ENCODE results near the gene GBP3. TPM values are rescaled to one million over a fixed set of nuclear protein-coding genes. Genes with fewer than 3 reads are reported as not detected.
"Not testable (repeated sequence)": the region's sequence is repeated elsewhere in the genome, so short reads cannot be mapped to it uniquely, and the experiment has no call there.

Gene GBP3
- total RNA-seq, 2 donors from 2014 or later, result 38.7 to 103 TPM

DNA sequence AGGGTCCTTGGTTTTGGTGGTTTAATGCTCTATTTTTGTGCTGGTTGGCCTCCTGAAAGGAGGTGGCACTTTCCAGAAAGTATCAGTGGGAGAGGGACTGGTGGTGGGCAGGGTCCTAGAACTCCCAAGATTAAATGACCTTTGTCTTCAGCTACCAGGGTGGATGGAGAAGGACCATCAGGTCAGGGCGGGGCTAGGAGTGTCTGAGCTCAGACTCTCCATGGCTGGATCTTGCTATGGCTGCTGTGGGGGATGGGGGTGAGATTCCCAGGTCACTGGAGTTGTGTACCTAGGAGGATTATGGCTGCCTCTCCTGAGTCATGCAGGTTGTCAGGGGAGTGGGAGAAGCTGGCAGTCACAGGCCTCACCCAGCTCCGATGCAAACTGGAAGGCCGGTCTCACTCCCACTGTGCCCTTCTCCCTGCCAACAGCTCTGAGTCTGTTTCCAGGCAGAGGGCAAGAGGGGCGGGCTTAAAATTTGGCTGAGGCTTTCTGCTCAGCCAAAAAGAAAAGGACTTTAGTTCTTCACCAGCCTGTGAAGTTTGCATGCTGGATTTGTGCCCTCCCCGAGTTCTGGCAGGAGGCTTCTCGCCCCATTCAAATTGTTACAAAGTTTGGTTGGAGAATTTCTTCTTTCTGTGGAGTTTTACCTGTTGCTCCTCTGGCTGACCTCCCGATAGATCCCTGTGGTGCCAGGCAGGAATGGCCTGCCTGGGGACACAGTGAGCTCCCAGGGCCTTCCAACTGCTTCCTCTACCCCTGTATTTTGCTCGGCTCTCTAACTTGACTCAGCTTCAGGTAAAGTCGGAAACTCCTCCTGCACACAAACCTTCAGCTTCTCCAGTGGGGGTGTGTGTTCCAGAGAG is 17.1 kb downstream of the GBP3 start:
- Histone ChIP-seq H3K4me1 (no peaks in the 10 kb centered on the region), H3K27me3 (no peaks in the 10 kb centered on the region), H3K27ac (no peak overlapping the region), H3K36me3 (peaks cover 13% of the 10 kb centered on the region), H3K9me3 (no peaks in the 10 kb centered on the region), H3K9ac (ENCODE audit: low read depth in 2 of 2, low read length in 2 of 2) (no peak overlapping the region), H3K4me3 (no peak overlapping the region)
- TF ChIP-seq, protein P1, sequence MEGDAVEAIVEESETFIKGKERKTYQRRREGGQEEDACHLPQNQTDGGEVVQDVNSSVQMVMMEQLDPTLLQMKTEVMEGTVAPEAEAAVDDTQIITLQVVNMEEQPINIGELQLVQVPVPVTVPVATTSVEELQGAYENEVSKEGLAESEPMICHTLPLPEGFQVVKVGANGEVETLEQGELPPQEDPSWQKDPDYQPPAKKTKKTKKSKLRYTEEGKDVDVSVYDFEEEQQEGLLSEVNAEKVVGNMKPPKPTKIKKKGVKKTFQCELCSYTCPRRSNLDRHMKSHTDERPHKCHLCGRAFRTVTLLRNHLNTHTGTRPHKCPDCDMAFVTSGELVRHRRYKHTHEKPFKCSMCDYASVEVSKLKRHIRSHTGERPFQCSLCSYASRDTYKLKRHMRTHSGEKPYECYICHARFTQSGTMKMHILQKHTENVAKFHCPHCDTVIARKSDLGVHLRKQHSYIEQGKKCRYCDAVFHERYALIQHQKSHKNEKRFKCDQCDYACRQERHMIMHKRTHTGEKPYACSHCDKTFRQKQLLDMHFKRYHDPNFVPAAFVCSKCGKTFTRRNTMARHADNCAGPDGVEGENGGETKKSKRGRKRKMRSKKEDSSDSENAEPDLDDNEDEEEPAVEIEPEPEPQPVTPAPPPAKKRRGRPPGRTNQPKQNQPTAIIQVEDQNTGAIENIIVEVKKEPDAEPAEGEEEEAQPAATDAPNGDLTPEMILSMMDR (IDR thresholded peaks at IDR 0.05), result no peak
- DNase-seq, result no peak
- intact Hi-C loops (cut with DNase I), result loop anchor here (10.0 kb wide), 1 partner anchor 129 kb away; no protein-coding TSS in a partner anchor

DNA sequence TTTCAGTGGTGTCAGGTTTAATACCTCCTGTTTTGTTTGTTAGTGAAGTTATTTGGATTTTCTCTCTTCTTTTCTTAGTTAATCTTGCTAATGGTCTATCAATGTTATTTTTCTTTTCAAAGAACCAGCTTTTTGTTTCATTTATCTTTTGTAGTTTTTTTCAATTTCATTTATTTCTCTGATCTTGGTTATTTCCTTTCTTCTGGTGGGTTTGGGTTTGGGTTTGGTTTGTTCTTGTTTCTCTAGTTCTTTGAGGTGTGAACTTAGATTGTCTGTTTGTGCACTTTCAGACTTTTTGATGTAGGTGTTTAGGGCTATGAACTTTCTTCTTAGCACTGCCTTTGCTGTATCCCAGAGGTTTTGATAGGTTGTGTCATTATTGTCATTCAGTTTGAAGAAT is 20.5 kb downstream of the GBP3 start:
- not testable (repeated sequence) for H3K9ac ChIP-seq (ENCODE audit: low read depth in 2 of 2, low read length in 2 of 2); H3K9me3 ChIP-seq; H3K27ac ChIP-seq; H3K4me1 ChIP-seq; DNase-seq; H3K4me3 ChIP-seq; H3K27me3 ChIP-seq; H3K36me3 ChIP-seq
- intact Hi-C loops (cut with DNase I), result loop anchor here (10.0 kb wide), 1 partner anchor 133 kb away; no protein-coding TSS in a partner anchor

DNA sequence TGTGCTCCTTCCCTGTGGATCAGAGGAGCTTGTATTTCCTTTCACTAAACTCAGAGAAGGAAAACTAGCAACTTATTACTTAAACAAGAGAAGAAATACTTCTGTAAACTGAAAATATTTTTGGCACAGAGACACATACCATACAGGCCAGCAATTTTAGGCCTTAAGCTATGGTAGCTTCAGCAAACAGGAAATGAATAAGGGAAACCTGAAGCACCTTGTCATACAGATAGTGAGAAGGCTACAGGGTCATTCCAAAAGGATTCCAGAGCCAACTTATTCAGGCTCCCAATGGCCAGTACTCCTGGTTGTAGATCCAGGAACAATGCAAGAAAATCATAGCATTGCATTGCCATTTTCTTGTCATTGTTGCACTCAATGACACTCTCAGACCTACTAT is 21.2 kb downstream of the GBP3 start:
- TF ChIP-seq, protein P1 (IDR thresholded peaks at IDR 0.05), result no peak
- Histone ChIP-seq H3K27ac (no peak overlapping the region), H3K4me1 (no peaks in the 10 kb centered on the region)

DNA sequence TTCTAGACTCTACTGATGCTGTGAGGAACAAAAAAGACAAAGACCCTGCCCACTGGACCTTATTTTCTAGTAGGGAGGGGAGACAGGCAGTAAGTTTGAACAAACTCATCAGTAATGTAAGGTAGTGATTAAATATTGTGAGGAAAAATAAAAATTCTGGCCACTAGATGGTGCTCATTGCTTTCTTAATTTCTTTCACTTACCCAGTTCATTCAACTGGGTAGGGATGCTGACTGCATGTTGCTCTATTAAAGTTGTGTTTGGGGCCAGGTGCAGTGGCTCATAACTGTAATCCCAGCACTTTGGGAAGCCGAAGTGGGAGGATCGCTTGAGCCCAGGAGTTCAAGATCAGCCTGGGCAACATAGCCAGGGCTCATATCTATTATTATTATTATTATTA is 23.9 kb downstream of the GBP3 start:
- DNase-seq, result no peak
- intact Hi-C loops (cut with DNase I), result loop anchor here (2.0 kb wide), 1 partner anchor 358 kb away; no protein-coding TSS in a partner anchor
- H3K27ac ChIP-seq, result no peak overlapping the region

More for the DNA sequence above, 21.2 kb downstream of the GBP3 start:
- H3K27me3 ChIP-seq, result no peaks in the 10 kb centered on the region
- H3K4me3 ChIP-seq, result no peak overlapping the region
- H3K36me3 ChIP-seq, result no peaks in the 10 kb centered on the region
- no peaks in the 10 kb centered on the region for H3K9me3 ChIP-seq
- intact Hi-C loops (cut with DNase I), result loop anchor here (10.0 kb wide), 1 partner anchor 133 kb away; no protein-coding TSS in a partner anchor
- no peak overlapping the region for H3K9ac ChIP-seq (ENCODE audit: low read depth in 2 of 2, low read length in 2 of 2)
- no peak for DNase-seq

DNA sequence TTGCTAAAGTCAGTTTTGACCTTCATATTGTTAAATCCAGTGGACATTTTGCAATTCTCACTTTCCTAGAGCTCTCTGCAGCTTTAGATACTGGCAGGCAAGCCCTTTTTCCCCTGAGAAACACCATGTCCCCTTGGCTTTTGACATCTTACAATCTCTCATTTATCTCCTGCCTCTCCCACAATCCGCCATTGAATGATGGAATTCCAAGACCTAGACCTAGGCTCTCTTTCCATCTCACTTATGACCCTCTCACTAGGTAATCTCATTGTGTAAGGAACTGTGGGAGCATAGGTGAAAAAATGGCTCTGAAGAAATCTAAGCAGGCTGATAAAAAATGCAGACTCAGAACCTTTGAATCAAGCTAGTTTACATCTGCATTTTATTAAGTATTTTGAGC is 32.2 kb downstream of the GBP3 start:
- Histone ChIP-seq H3K9ac (ENCODE audit: low read depth in 2 of 2, low read length in 2 of 2) (no peak overlapping the region), H3K27me3 (no peaks in the 10 kb centered on the region), H3K27ac (no peak overlapping the region), H3K4me1 (no peaks in the 10 kb centered on the region), H3K4me3 (no peak overlapping the region), H3K9me3 (no peaks in the 10 kb centered on the region), H3K36me3 (no peaks in the 10 kb centered on the region)
- intact Hi-C loops (cut with DNase I), result no loop called here
- TF ChIP-seq, protein P1 (IDR thresholded peaks at IDR 0.05), result no peak
- no peak for DNase-seq

More for the DNA sequence above, 23.9 kb downstream of the GBP3 start:
- Histone ChIP-seq H3K4me3 (no peak overlapping the region), H3K27me3 (no peaks in the 10 kb centered on the region), H3K4me1 (no peaks in the 10 kb centered on the region), H3K9me3 (no peaks in the 10 kb centered on the region), H3K36me3 (no peaks in the 10 kb centered on the region), H3K9ac (ENCODE audit: low read depth in 2 of 2, low read length in 2 of 2) (no peak overlapping the region)
- TF ChIP-seq, protein P1 (IDR thresholded peaks at IDR 0.05), result peak; percentile 17

DNA sequence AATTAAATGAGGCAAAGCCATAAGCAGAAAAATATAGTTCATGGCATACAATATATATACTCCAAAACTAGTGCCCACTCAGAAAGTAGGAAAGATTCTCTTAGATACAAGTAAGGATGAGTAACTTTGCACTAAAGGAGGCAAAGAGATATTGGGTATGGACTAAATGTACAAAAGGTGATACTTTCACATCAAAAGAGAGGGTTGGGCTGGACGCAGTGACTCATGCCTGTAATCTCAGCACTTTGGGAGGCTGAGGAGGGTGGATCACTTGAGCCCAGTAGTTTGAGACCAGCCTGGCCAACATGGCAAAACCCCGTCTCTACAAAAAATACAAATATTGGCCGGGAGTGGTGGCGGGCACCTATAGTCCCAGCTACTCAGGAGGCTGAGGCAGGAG is 37.0 kb downstream of the GBP3 start:
- no peaks in the 10 kb centered on the region for H3K4me1 ChIP-seq
- DNase-seq, result no peak
- H3K4me3 ChIP-seq, result no peak overlapping the region
- intact Hi-C loops (cut with DNase I), result no loop called here
- no peaks in the 10 kb centered on the region for H3K27me3 ChIP-seq
- TF ChIP-seq, protein P1 (IDR thresholded peaks at IDR 0.05), result no peak
- no peaks in the 10 kb centered on the region for H3K9me3 ChIP-seq
- H3K27ac ChIP-seq, result peak overlapping the region; percentile 38
- no peaks in the 10 kb centered on the region for H3K36me3 ChIP-seq
- no peak overlapping the region for H3K9ac ChIP-seq (ENCODE audit: low read depth in 2 of 2, low read length in 2 of 2)
